Urothelium cell line (cell line): ENCODE results near the gene MCM10.

Source experiments
- DNase-seq: peaks from one replicate; pipeline ENCODE4 v3.0.0; 2011; ENCODE audit warnings: low spot score, mixed read lengths
- FAIRE-seq: peaks from 2 replicates; lab custom pipeline; 2011; peaks lifted over from hg19 to GRCh38; lab: Jason Lieb, UNC

The MCM10 gene

GRCh38 chr10:13163859-13164258 lies 2.5 kb downstream of the MCM10 start:
- FAIRE-seq = no peak
- DNase-seq = no peak

- no peak for FAIRE-seq
- DNase-seq = no peak
Measured at GRCh38 chr10:13165177-13165576, 3.8 kb downstream of the MCM10 start.

GRCh38 chr10:13167568-13167967 lies 6.2 kb downstream of the MCM10 start:
- FAIRE-seq (no peak), DNase-seq (no peak)

- FAIRE-seq = no peak
- no peak for DNase-seq
Measured at GRCh38 chr10:13168781-13169180, 7.4 kb downstream of the MCM10 start.

GRCh38 chr10:13173616-13174015 lies 12.3 kb downstream of the MCM10 start:
- no peak for FAIRE-seq

GRCh38 chr10:13180788-13181187 lies 19.4 kb downstream of the MCM10 start:
- DNase-seq = no peak
- no peak for FAIRE-seq

More at GRCh38 chr10:13173616-13174015, 12.3 kb downstream of the MCM10 start:
- no peak for DNase-seq

GRCh38 chr10:13182424-13182823 lies 21.1 kb downstream of the MCM10 start:
- FAIRE-seq (no peak), DNase-seq (no peak)

- no peak for FAIRE-seq
Measured at GRCh38 chr10:13183625-13184024, 22.3 kb downstream of the MCM10 start.

GRCh38 chr10:13184276-13184675 lies 22.9 kb downstream of the MCM10 start:
- no peak for DNase-seq
- FAIRE-seq = no peak

More at GRCh38 chr10:13183625-13184024, 22.3 kb downstream of the MCM10 start:
- no peak for DNase-seq

GRCh38 chr10:13184730-13185514 lies 23.6 kb downstream of the MCM10 start:
- FAIRE-seq (no peak), DNase-seq (no peak)

GRCh38 chr10:13187135-13187534 lies 25.8 kb downstream of the MCM10 start:
- FAIRE-seq (no peak), DNase-seq (no peak)

GRCh38 chr10:13188593-13188992 lies 27.2 kb downstream of the MCM10 start:
- DNase-seq (no peak), FAIRE-seq (no peak)

- FAIRE-seq (no peak), DNase-seq (no peak)
Measured at GRCh38 chr10:13189961-13190360, 28.6 kb downstream of the MCM10 start.

GRCh38 chr10:13190816-13191215 lies 29.5 kb downstream of the MCM10 start:
- FAIRE-seq (no peak), DNase-seq (no peak)

- FAIRE-seq (no peak), DNase-seq (no peak)
Measured at GRCh38 chr10:13191362-13191761, 30.0 kb downstream of the MCM10 start.

- DNase-seq (no peak), FAIRE-seq (no peak)
Measured at GRCh38 chr10:13193637-13194036, 32.3 kb downstream of the MCM10 start.

- DNase-seq (no peak), FAIRE-seq (no peak)
Measured at GRCh38 chr10:13195016-13195415, 33.7 kb downstream of the MCM10 start.

GRCh38 chr10:13201132-13201531 lies 39.8 kb downstream of the MCM10 start:
- DNase-seq (no peak), FAIRE-seq (no peak)

GRCh38 chr10:13206091-13206490 lies 44.7 kb downstream of the MCM10 start:
- FAIRE-seq (no peak), DNase-seq (no peak)

- DNase-seq = no peak
Measured at GRCh38 chr10:13206546-13207443, 45.4 kb downstream of the MCM10 start.

GRCh38 chr10:13213163-13213562 lies 51.8 kb downstream of the MCM10 start:
- DNase-seq (no peak), FAIRE-seq (peak; percentile 50)

More at GRCh38 chr10:13206546-13207443, 45.4 kb downstream of the MCM10 start:
- FAIRE-seq = no peak

- DNase-seq (no peak), FAIRE-seq (no peak)
Measured at GRCh38 chr10:13218878-13219277, 57.5 kb downstream of the MCM10 start.
